RWPE2 (cell line): Measurements from ENCODE around the gene NDNF.

Source experiments
- ATAC-seq: fragments of 200-7000 bp; cut with Tn5 transposase; 3 replicates; pipeline ENCODE4 v1.9.1; 2021; ENCODE audit warnings: low read depth
- DNase-seq: peaks from one replicate; pipeline ENCODE4 v3.0.0-alpha.2; 2020; ENCODE audit warnings: low spot score
- H3K27ac ChIP-seq: fragments of 450-650 bp; 2 replicates; pipeline ENCODE4 v1.5.1; 2017; ENCODE audit warnings: mild to moderate bottlenecking; ENCODE audit not compliant: poor library complexity, severe bottlenecking
- H3K27me3 ChIP-seq: fragments of 250-450 bp; sonication (Bioruptor Pico); 2 replicates; pipeline ENCODE4 v1.5.1; 2021; ENCODE audit warnings: mild to moderate bottlenecking, moderate library complexity; ENCODE audit not compliant: insufficient read depth, poor library complexity, severe bottlenecking
- H3K36me3 ChIP-seq: fragments of 250-450 bp; sonication (Bioruptor Pico); 2 replicates; pipeline ENCODE4 v1.5.1; 2020; ENCODE audit warnings: low read depth, mild to moderate bottlenecking, moderate library complexity
- H3K4me1 ChIP-seq: fragments of 250-450 bp; sonication (Bioruptor Pico); 2 replicates; pipeline ENCODE4 v1.5.1; 2021; ENCODE audit warnings: mild to moderate bottlenecking, moderate library complexity; ENCODE audit not compliant: insufficient read depth, poor library complexity, severe bottlenecking
- H3K4me3 ChIP-seq: fragments of 250-450 bp; sonication (Bioruptor Pico); 2 replicates; pipeline ENCODE4 v1.5.1; 2021; ENCODE audit warnings: mild to moderate bottlenecking, moderate library complexity; ENCODE audit not compliant: severe bottlenecking
- H3K9me3 ChIP-seq: fragments of 250-450 bp; sonication (Bioruptor Pico); 2 replicates; pipeline ENCODE4 v1.5.1; 2021; ENCODE audit warnings: mild to moderate bottlenecking, moderate library complexity; ENCODE audit not compliant: severe bottlenecking
- TF ChIP-seq, protein P1 (sequence below): fragments of 450-650 bp; IDR thresholded peaks from one replicate; pipeline ENCODE4 v1.5.1; 2017; ENCODE audit warnings: mild to moderate bottlenecking, moderate library complexity; ENCODE audit not compliant: poor library complexity, severe bottlenecking

NDNF gene

GRCh38 chr4:121069430-121069829, 2.9 kb downstream of the NDNF start:
- no peaks in the 10 kb centered on the region for H3K4me1 ChIP-seq
- TF ChIP-seq, protein P1, sequence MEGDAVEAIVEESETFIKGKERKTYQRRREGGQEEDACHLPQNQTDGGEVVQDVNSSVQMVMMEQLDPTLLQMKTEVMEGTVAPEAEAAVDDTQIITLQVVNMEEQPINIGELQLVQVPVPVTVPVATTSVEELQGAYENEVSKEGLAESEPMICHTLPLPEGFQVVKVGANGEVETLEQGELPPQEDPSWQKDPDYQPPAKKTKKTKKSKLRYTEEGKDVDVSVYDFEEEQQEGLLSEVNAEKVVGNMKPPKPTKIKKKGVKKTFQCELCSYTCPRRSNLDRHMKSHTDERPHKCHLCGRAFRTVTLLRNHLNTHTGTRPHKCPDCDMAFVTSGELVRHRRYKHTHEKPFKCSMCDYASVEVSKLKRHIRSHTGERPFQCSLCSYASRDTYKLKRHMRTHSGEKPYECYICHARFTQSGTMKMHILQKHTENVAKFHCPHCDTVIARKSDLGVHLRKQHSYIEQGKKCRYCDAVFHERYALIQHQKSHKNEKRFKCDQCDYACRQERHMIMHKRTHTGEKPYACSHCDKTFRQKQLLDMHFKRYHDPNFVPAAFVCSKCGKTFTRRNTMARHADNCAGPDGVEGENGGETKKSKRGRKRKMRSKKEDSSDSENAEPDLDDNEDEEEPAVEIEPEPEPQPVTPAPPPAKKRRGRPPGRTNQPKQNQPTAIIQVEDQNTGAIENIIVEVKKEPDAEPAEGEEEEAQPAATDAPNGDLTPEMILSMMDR, result no peak
- no peaks in the 10 kb centered on the region for H3K9me3 ChIP-seq
- peaks cover 76% of the 10 kb centered on the region for H3K27me3 ChIP-seq
- DNase-seq (no peak), ATAC-seq (no peak)
- no peak overlapping the region for H3K4me3 ChIP-seq
- H3K36me3 ChIP-seq, result no peaks in the 10 kb centered on the region
- no peak overlapping the region for H3K27ac ChIP-seq

GRCh38 chr4:121064482-121064881, 7.9 kb downstream of the NDNF start:
- no peaks in the 10 kb centered on the region for H3K9me3 ChIP-seq
- no peak overlapping the region for H3K27ac ChIP-seq
- no peak for ATAC-seq
- no peak overlapping the region for H3K4me3 ChIP-seq
- peaks cover 49% of the 10 kb centered on the region for H3K27me3 ChIP-seq
- H3K4me1 ChIP-seq, result no peaks in the 10 kb centered on the region
- TF ChIP-seq, protein P1, result no peak
- no peak for DNase-seq
- H3K36me3 ChIP-seq, result no peaks in the 10 kb centered on the region

- Histone ChIP-seq H3K36me3 (no peaks in the 10 kb centered on the region), H3K4me1 (no peaks in the 10 kb centered on the region), H3K27ac (no peak overlapping the region), H3K4me3 (no peak overlapping the region), H3K9me3 (no peaks in the 10 kb centered on the region), H3K27me3 (peaks cover 30% of the 10 kb centered on the region)
- no peak for DNase-seq
- TF ChIP-seq, protein P1, result no peak
- ATAC-seq, result no peak
These were observed 9.8 kb downstream of the NDNF start for GRCh38 chr4:121062521-121062920.

- H3K4me3 ChIP-seq, result no peak overlapping the region
- H3K4me1 ChIP-seq, result no peaks in the 10 kb centered on the region
- no peaks in the 10 kb centered on the region for H3K9me3 ChIP-seq
- H3K27ac ChIP-seq, result no peak overlapping the region
- peaks cover 30% of the 10 kb centered on the region for H3K27me3 ChIP-seq
- H3K36me3 ChIP-seq, result no peaks in the 10 kb centered on the region
- ATAC-seq (no peak), DNase-seq (no peak)
- TF ChIP-seq, protein P1, result no peak
These were observed 10.5 kb downstream of the NDNF start for GRCh38 chr4:121061861-121062260.

- Histone ChIP-seq H3K27ac (no peak overlapping the region), H3K27me3 (peaks cover 30% of the 10 kb centered on the region), H3K36me3 (no peaks in the 10 kb centered on the region), H3K9me3 (no peaks in the 10 kb centered on the region), H3K4me3 (no peak overlapping the region), H3K4me1 (no peaks in the 10 kb centered on the region)
- TF ChIP-seq, protein P1, result no peak
- DNase-seq (no peak), ATAC-seq (no peak)
These were observed 11.1 kb downstream of the NDNF start for GRCh38 chr4:121061215-121061614.
